Activated naive CD4-positive, alpha-beta T cell treated with anti-CD3 and anti-CD28 coated beads, Interleukin-2, amount 50 U/mL, for 24 hours (primary cell): ENCODE measurements around the gene SYNDIG1L.

ENCODE experiments used
- H3K27ac Mint-ChIP-seq: one replicate; pipeline ENCODE4 v1.8.0; 2021; ENCODE audit warnings: mild to moderate bottlenecking, mixed read lengths
- H3K27me3 Mint-ChIP-seq: one replicate; pipeline ENCODE4 v1.8.0; 2021; ENCODE audit warnings: mixed read lengths
- H3K36me3 Mint-ChIP-seq: one replicate; pipeline ENCODE4 v1.8.0; 2021; ENCODE audit warnings: mixed read lengths
- H3K4me1 Mint-ChIP-seq: one replicate; pipeline ENCODE4 v1.8.0; 2021; ENCODE audit warnings: mixed read lengths
- H3K4me3 Mint-ChIP-seq: one replicate; pipeline ENCODE4 v1.8.0; 2021; ENCODE audit warnings: mild to moderate bottlenecking, mixed read lengths
- H3K9me3 Mint-ChIP-seq: one replicate; pipeline ENCODE4 v1.8.0; 2021; ENCODE audit warnings: mixed read lengths

The SYNDIG1L gene

GRCh38 chr14:74362361-74362915 lies 63.6 kb downstream of the SYNDIG1L start:
- H3K27ac Mint-ChIP-seq, result peak overlapping the region; percentile 71
- H3K36me3 Mint-ChIP-seq, result no peaks in the 10 kb centered on the region
- no peaks in the 10 kb centered on the region for H3K9me3 Mint-ChIP-seq
- H3K4me1 Mint-ChIP-seq, result no peaks in the 10 kb centered on the region
- peaks cover 5% of the 10 kb centered on the region for H3K27me3 Mint-ChIP-seq
- no peak overlapping the region for H3K4me3 Mint-ChIP-seq

- Mint-ChIP-seq H3K27me3 (peaks cover 5% of the 10 kb centered on the region), H3K4me3 (no peak overlapping the region), H3K36me3 (no peaks in the 10 kb centered on the region), H3K27ac (no peak overlapping the region), H3K4me1 (no peaks in the 10 kb centered on the region), H3K9me3 (no peaks in the 10 kb centered on the region)
Observed at GRCh38 chr14:74360163-74360562, 65.8 kb downstream of the SYNDIG1L start.

GRCh38 chr14:74358176-74358829 lies 67.7 kb downstream of the SYNDIG1L start:
- Mint-ChIP-seq H3K4me1 (no peaks in the 10 kb centered on the region), H3K36me3 (no peaks in the 10 kb centered on the region), H3K27ac (no peak overlapping the region), H3K27me3 (peaks cover 2% of the 10 kb centered on the region), H3K4me3 (no peak overlapping the region), H3K9me3 (no peaks in the 10 kb centered on the region)

- Mint-ChIP-seq H3K27me3 (peaks cover 2% of the 10 kb centered on the region), H3K27ac (no peak overlapping the region), H3K4me3 (no peak overlapping the region), H3K9me3 (no peaks in the 10 kb centered on the region), H3K4me1 (no peaks in the 10 kb centered on the region), H3K36me3 (no peaks in the 10 kb centered on the region)
Observed at GRCh38 chr14:74357585-74357984, 68.4 kb downstream of the SYNDIG1L start.

GRCh38 chr14:74356892-74357575 lies 69.0 kb downstream of the SYNDIG1L start:
- Mint-ChIP-seq H3K27me3 (peaks cover 1% of the 10 kb centered on the region), H3K9me3 (no peaks in the 10 kb centered on the region)

More at GRCh38 chr14:74356892-74357575, 69.0 kb downstream of the SYNDIG1L start:
- Mint-ChIP-seq H3K36me3 (no peaks in the 10 kb centered on the region), H3K27ac (no peak overlapping the region), H3K4me3 (no peak overlapping the region), H3K4me1 (no peaks in the 10 kb centered on the region)
